GM23338 (cell line): ENCODE measurements around the gene RIC8A.

Experiments used
- EZH2 ChIP-seq: fragments of 200-600 bp; sonication (generic); IDR thresholded peaks from one replicate; pipeline ENCODE4 v1.8.0; 2017; ENCODE audit warnings: antibody characterized with exemption, mild to moderate bottlenecking, low read depth; ENCODE audit not compliant: unreplicated experiment
- TF ChIP-seq, protein P1 (sequence below), 2 experiments: fragments of 200-600 bp in 1 of 2; sonication (generic) in 1 of 2; conservative IDR thresholded peaks; 2 replicates each; pipeline versions ENCODE4 v1.5.1 to v1.6.1; 2016 to 2017; ENCODE audit warnings: antibody characterized with exemption in 2 of 2, low read depth in 2 of 2, mild to moderate bottlenecking in 2 of 2, moderate library complexity in 1 of 2

DNA sequence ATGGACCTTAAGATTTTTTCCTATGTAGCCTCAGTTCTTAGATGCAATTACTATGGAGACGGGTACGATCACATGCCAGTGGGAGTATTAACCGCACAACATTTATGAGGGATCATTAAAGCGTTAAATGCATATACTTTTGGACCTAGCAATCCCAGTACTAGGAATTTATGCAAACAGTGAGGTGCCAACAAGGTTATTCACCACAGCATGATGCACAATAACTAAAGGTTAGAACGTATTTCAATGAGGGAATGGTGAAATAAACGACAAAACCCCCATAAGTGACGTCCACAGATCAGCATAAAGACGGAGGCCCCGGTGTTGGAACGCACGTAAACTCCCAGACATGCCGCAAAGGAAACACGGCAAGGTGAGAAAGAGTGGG is 28.1 kb downstream of the RIC8A start:
- TF ChIP-seq EZH2 = no peak
- TF ChIP-seq, protein P1, sequence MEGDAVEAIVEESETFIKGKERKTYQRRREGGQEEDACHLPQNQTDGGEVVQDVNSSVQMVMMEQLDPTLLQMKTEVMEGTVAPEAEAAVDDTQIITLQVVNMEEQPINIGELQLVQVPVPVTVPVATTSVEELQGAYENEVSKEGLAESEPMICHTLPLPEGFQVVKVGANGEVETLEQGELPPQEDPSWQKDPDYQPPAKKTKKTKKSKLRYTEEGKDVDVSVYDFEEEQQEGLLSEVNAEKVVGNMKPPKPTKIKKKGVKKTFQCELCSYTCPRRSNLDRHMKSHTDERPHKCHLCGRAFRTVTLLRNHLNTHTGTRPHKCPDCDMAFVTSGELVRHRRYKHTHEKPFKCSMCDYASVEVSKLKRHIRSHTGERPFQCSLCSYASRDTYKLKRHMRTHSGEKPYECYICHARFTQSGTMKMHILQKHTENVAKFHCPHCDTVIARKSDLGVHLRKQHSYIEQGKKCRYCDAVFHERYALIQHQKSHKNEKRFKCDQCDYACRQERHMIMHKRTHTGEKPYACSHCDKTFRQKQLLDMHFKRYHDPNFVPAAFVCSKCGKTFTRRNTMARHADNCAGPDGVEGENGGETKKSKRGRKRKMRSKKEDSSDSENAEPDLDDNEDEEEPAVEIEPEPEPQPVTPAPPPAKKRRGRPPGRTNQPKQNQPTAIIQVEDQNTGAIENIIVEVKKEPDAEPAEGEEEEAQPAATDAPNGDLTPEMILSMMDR (conservative IDR thresholded peaks at IDR 0.05; ENCODE audit: low read depth in 2 of 2) = no peak
